HG03196 (cell line): ENCODE data around the gene AFAP1L1.
"Not testable (repeated sequence)": the region's sequence is repeated elsewhere in the genome, so short reads cannot be mapped to it uniquely, and the experiment has no call there.

ENCODE experiments used
- ATAC-seq: cut with Tn5 transposase; IDR thresholded peaks from one replicate; pipeline ENCODE4 v1.9.1; 2021; ENCODE audit not compliant: unreplicated experiment

Gene AFAP1L1

DNA sequence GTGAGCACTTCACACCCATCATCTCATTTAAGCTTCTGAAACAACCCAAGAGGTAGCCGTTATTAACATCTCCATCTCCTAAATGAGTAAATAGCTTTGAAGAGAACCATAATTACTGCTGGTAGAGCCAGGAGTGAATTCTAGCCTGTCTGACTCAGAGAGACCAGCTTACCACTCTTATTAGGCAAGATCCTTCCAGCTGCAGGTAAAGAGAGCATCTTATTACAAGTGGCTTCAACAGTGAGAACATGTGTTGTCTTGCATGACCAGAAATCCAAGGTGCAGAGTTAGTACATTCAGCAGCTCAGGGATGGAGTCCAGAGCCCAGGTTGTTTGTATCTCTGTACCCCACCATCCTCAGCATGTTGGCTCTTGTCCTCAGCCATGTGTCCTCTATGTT, 10.9 kb upstream of the AFAP1L1 start:
- ATAC-seq: no peak

- ATAC-seq: no peak
These were observed 10.4 kb upstream of the AFAP1L1 start for GRCh38 chr5:149261246-149261645.

GRCh38 chr5:149262315-149262714, 9.3 kb upstream of the AFAP1L1 start:
- no peak for ATAC-seq

- peak; percentile 87 for ATAC-seq
These were observed 7.1 kb upstream of the AFAP1L1 start for GRCh38 chr5:149264439-149265067.

GRCh38 chr5:149265068-149265465, 6.6 kb upstream of the AFAP1L1 start:
- no peak for ATAC-seq

GRCh38 chr5:149265597-149265996, 6.1 kb upstream of the AFAP1L1 start:
- no peak for ATAC-seq

GRCh38 chr5:149267241-149267973, 4.3 kb upstream of the AFAP1L1 start:
- no peak for ATAC-seq

GRCh38 chr5:149268928-149269557, 2.6 kb upstream of the AFAP1L1 start:
- ATAC-seq: no peak

GRCh38 chr5:149271195-149271715, 404 bp upstream of the AFAP1L1 start:
- no peak for ATAC-seq

DNA sequence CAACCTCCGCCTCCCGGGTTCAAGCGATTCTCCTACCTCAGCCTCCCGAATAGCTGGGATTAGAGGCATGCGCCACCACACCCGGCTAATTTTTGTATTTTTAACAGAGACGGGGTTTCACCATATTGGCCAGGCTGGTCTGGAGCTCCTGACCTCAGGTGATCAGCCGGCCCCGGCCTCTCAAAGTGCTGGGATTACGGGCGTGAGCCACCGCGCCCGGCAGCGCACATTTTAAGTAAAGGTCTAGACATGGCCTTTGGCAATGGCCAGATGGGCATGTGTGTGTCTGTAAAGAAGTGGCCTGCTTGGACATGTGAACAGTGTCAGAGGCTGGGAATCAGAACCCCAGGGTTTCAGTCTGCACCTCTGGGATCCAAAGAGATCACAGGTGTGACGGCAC, 1.1 kb downstream of the AFAP1L1 start:
- ATAC-seq: not testable (repeated sequence)

GRCh38 chr5:149273237-149273636, 1.6 kb downstream of the AFAP1L1 start:
- no peak for ATAC-seq

DNA sequence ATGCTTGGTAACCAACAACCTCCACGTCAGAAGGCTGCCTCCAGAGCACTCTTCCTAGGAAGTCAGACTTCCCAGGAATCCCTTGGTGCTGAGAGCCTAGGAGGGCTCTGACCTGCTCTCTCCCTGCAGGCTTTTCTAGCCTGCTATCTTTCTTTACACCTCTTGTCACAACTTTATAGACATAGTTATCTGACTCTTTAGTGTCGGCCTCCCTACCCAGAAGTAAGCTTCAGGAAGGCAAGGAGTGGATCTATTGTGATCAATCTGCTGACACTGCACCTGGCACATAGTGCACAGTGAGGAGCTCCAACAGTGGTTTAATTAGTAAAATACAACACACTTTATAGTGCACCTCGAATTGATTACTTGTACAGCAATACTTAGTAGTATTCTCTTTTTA, 2.3 kb downstream of the AFAP1L1 start:
- ATAC-seq: no peak

- ATAC-seq: no peak
These were observed 3.3 kb downstream of the AFAP1L1 start for GRCh38 chr5:149274939-149275338.

DNA sequence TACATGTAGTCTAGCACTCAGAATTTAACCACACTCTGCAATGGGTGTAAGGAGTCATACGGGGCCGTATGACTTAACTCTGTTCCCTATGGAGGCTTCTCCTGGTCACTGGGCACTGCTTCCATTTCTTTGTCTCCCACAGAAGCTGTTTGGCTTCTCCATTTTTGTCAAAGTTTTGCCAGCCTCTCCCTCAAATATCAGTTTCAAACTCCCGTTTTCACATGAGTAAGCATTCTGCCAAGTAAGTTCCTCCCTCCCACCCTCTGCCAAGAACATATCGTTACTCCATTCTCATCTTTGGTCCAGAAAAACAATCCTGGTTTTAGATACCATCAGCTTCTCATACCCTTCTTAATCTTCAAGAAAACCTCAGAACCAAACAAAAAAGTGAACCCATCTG, 6.1 kb downstream of the AFAP1L1 start:
- ATAC-seq: no peak

DNA sequence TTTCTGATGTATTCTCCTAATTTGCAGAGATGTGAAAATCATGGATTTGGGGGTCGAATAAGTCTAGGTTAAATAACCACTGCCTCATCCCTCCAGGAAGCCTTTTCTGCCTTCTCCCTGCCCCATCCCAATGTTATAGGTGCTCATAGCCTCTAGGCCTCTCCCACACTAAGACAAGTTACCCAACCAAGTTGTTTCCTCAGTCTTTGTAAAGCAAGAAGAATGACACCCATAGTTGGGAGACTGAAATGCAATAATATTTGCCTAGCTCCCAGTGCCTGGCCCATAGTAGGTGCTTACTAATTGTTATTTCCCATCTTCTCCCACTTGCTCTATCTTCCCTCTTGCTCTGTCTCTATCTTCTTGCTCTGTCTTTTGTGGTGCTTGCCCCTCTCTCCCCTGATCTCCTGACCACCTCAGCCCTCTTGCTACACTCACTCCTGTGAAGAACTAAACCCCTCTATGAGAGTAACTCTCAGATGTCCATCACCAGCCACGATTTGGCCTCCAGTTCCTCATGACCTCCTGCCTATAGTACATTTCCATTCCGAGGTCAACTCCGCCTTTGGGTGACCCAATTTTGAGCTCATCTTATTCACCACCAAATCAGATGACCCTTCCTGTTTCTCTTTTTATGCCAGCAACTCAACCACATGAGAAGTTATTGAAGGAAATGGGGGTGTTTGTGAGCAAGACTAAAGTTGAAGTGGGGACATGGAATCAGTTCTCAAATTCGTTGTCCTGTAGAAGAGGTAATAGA, 7.0 kb downstream of the AFAP1L1 start:
- ATAC-seq: no peak

DNA sequence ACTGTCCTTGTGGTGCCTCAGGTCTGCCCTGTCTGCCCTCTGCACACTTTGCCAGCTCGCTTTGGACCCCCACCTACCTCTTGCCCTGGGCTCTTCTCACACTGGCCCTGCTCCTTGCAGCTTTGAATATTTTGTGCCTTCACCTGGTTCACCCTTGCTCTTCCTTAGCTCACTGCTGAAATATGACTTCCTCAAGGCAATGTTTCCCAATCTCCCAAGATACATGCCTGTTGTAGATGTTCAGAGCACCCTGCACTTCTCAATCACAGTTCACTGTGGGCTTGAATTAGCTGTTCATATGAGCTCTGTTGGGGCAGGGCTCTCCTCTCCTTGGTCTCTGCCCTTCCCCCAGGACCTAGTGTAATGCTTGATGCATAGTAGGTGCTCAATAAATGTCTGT, 8.0 kb downstream of the AFAP1L1 start:
- ATAC-seq: no peak

- no peak for ATAC-seq
These were observed 8.5 kb downstream of the AFAP1L1 start for GRCh38 chr5:149280124-149280523.

- ATAC-seq: no peak
These were observed 9.1 kb downstream of the AFAP1L1 start for GRCh38 chr5:149280802-149281201.

GRCh38 chr5:149282027-149282965, 10.6 kb downstream of the AFAP1L1 start:
- no peak for ATAC-seq

DNA sequence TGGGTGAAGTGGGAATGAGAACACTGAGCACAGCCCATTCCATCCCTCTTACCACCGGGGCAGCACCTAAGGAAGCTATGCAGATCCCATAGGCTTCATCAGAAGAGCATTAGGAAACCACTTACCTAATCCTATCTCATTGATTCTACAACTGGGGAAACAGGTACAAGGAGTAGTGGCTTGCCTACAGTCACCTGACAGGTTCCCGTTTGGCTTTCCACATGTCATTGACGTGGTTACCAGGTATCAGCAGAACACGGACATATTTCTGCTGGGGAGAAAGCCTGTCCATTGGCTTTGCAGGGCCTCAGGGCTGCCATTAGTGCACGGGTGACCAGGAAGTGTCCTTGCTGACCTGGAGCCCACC, 11.3 kb downstream of the AFAP1L1 start:
- no peak for ATAC-seq
